Endothelial cell of umbilical vein (primary cell): Measurements from ENCODE around the gene NFU1. TPM values are rescaled to one million over a fixed set of nuclear protein-coding genes. Genes with fewer than 3 reads are reported as not detected.

Source experiments
- BruUV-seq: library from RNA; stranded (reverse); fragments of 400-500 nt; replicated peaks from 2 replicates; lab custom pipeline; 2021; lab: Mats Ljungman, UMichigan
- CTCF ChIA-PET: fragments of 300-600, 350-600 bp; sonication (Branson Sonifier 250); formaldehyde crosslinking; loops from one replicate; lab custom pipeline; 2021; ENCODE audit warnings: antibody characterized with exemption, inconsistent platforms; lab: Charles Lee
- POLR2A ChIA-PET: fragments of 300-600, 350-600 bp; sonication (Branson Sonifier 250); formaldehyde crosslinking; loops from one replicate; lab custom pipeline; 2021; ENCODE audit warnings: antibody characterized with exemption, inconsistent platforms; lab: Charles Lee
- DNase-seq: peaks from one replicate; pipeline ENCODE4 v3.0.0-alpha.2; 2011; ENCODE audit warnings: low read depth, low spot score
- FAIRE-seq: peaks from 2 replicates; lab custom pipeline; 2011; peaks lifted over from hg19 to GRCh38; lab: Jason Lieb, UNC
- H2AFZ ChIP-seq: 2 replicates; pipeline ENCODE4 v1.6.0; 2012; ENCODE audit warnings: low read depth, low read length, control low read depth, inconsistent platforms
- H3K27ac ChIP-seq: 2 replicates; pipeline ENCODE4 v1.5.1; 2011; ENCODE audit warnings: low read depth, mild to moderate bottlenecking, control low read depth, low read length, moderate library complexity; ENCODE audit not compliant: insufficient read depth
- H3K27me3 ChIP-seq, 2 experiments: 2 replicates each; pipeline versions ENCODE4 v1.6.0 to v1.6.1; 2011; ENCODE audit warnings: low read length in 2 of 2, mixed read lengths in 1 of 2; ENCODE audit not compliant: control insufficient read depth in 2 of 2, insufficient read depth in 2 of 2
- H3K36me3 ChIP-seq, 2 experiments: 2 replicates in 1 of 2; 3 replicates in 1 of 2; pipeline ENCODE4 v1.5.1; 2011; ENCODE audit warnings: low read length in 2 of 2, mild to moderate bottlenecking in 1 of 2, moderate library complexity in 1 of 2; ENCODE audit not compliant: control insufficient read depth in 2 of 2, insufficient read depth in 2 of 2; ENCODE audit errors: extremely low read depth in 1 of 2
- H3K4me1 ChIP-seq: 3 replicates; pipeline ENCODE4 v1.5.1; 2011; ENCODE audit warnings: mild to moderate bottlenecking, low read length; ENCODE audit not compliant: control insufficient read depth, insufficient read depth; ENCODE audit errors: extremely low read depth
- H3K4me2 ChIP-seq: 2 replicates; pipeline ENCODE4 v1.6.1; 2011; ENCODE audit warnings: low read length, control low read depth, mixed read lengths; ENCODE audit not compliant: insufficient read depth
- H3K4me3 ChIP-seq, 3 experiments: fragments of 200-600 bp in 1 of 3; sonication (generic), shearing (Covaris generic) in 1 of 3; replicated peaks in 1 of 3; 2 replicates each; pipeline ENCODE4 v1.5.1; 2011 to 2016; ENCODE audit warnings: control low read depth in 3 of 3, low read length in 3 of 3, mild to moderate bottlenecking in 2 of 3, inconsistent platforms in 1 of 3, low read depth in 1 of 3, moderate library complexity in 1 of 3; ENCODE audit not compliant: insufficient read depth in 1 of 3
- H3K79me2 ChIP-seq: 2 replicates; pipeline ENCODE4 v1.6.0; 2012; ENCODE audit warnings: low read length, inconsistent platforms; ENCODE audit not compliant: control insufficient read depth, insufficient read depth
- H3K9ac ChIP-seq: replicated peaks from 2 replicates; pipeline ENCODE3; 2011; ENCODE audit warnings: low read length, control low read depth; ENCODE audit not compliant: insufficient read depth; ENCODE audit errors: extremely low read depth
- H3K9me1 ChIP-seq: replicated peaks from 3 replicates; pipeline ENCODE4 v1.6.0; 2011; ENCODE audit warnings: mild to moderate bottlenecking, low read length; ENCODE audit not compliant: control insufficient read depth, insufficient read depth; ENCODE audit errors: extremely low read depth
- H3K9me3 ChIP-seq: replicated peaks from 2 replicates; pipeline ENCODE4 v1.5.1; 2012; ENCODE audit warnings: low read length, inconsistent platforms; ENCODE audit not compliant: control insufficient read depth, insufficient read depth
- H4K20me1 ChIP-seq: replicated peaks from 2 replicates; pipeline ENCODE3; 2011; ENCODE audit warnings: mild to moderate bottlenecking, low read length; ENCODE audit not compliant: control insufficient read depth, insufficient read depth; ENCODE audit errors: extremely low read depth
- EZH2 ChIP-seq: IDR thresholded peaks from 2 replicates; pipeline ENCODE4 v1.6.1; 2012; ENCODE audit warnings: borderline replicate concordance, low read depth, mild to moderate bottlenecking, moderate library complexity, low read length, inconsistent platforms; ENCODE audit not compliant: severe bottlenecking
- FOS ChIP-seq: IDR thresholded peaks from 2 replicates; pipeline ENCODE4 v1.6.1; 2011; ENCODE audit warnings: mild to moderate bottlenecking, low read length, moderate library complexity, borderline replicate concordance; ENCODE audit not compliant: insufficient read depth
- GATA2 ChIP-seq: IDR thresholded peaks from 2 replicates; pipeline ENCODE4 v1.7.0; 2011; ENCODE audit warnings: low read depth, mild to moderate bottlenecking, moderate library complexity, mixed read lengths, low read length; ENCODE audit not compliant: insufficient read length, insufficient read depth
- JUN ChIP-seq: IDR thresholded peaks from 2 replicates; pipeline ENCODE4 v1.6.1; 2011; ENCODE audit warnings: borderline replicate concordance, low read depth; ENCODE audit not compliant: insufficient read length, insufficient read depth
- MYC ChIP-seq: IDR thresholded peaks from one replicate; pipeline ENCODE4 v1.6.1; 2011; ENCODE audit warnings: mild to moderate bottlenecking, low read depth, low read length
- POLR2A ChIP-seq: IDR thresholded peaks from 2 replicates; pipeline ENCODE4 v1.6.1; 2012; ENCODE audit warnings: low read depth, mild to moderate bottlenecking, control low read depth, low read length
- POLR2AphosphoS5 ChIP-seq: IDR thresholded peaks from 2 replicates; pipeline ENCODE4 v1.6.1; 2012; ENCODE audit warnings: low read depth, mild to moderate bottlenecking, control low read depth, low read length, moderate library complexity; ENCODE audit not compliant: insufficient read depth
- dilution Hi-C: fragments of 300-500 bp; cut with MboI; formaldehyde crosslinking; loops from one replicate; pipeline ENCODE4 v1.15.0; 2019; ENCODE audit warnings: low sequenced_read_pairs; ENCODE audit not compliant: extremely low pct_ligation_motif_present
- intact Hi-C: fragments of 100-400 bp; cut with micrococcal nuclease; formaldehyde crosslinking; loops from one replicate; pipeline ENCODE4 v1.10.0; 2022
- polyA plus RNA-seq, 4 experiments: library from polyadenylated mRNA; depleted of rRNA in 3 of 4; stranded (reverse) in 3 of 4; unstranded in 1 of 4; fragments of >200 nt; gene quantifications; 2 replicates each; pipeline versions ENCODE4 v1.2.1 to v1.2.3, GENCODE V29; 2011 to 2012; ENCODE audit warnings: missing spikeins in 1 of 4
- total RNA-seq: library from RNA; stranded (reverse); gene quantifications from 2 replicates; pipeline ENCODE4 v1.2.3, GENCODE V29; 2021
- TF ChIP-seq, protein P1 (sequence below), 2 donors: IDR thresholded peaks; 1 replicate in 1 of 2; 2 replicates in 1 of 2; pipeline ENCODE4 v1.5.1; 2011; ENCODE audit warnings: low read length in 2 of 2, mild to moderate bottlenecking in 2 of 2, moderate library complexity in 2 of 2, control low read depth in 1 of 2, inconsistent platforms in 1 of 2, low read depth in 1 of 2; ENCODE audit not compliant: insufficient read depth in 1 of 2; ENCODE audit errors: extremely low read depth in 1 of 2
- TF ChIP-seq, protein P2 (sequence below): IDR thresholded peaks from 2 replicates; pipeline ENCODE4 v1.6.1; 2011; ENCODE audit not compliant: insufficient read depth, insufficient read length

Gene NFU1
- total and polyA plus RNA-seq, 2 donors (not counting 3 experiments of a cell fraction or from before 2014, with no cell fraction given): 19.6 to 49.7 TPM

DNA sequence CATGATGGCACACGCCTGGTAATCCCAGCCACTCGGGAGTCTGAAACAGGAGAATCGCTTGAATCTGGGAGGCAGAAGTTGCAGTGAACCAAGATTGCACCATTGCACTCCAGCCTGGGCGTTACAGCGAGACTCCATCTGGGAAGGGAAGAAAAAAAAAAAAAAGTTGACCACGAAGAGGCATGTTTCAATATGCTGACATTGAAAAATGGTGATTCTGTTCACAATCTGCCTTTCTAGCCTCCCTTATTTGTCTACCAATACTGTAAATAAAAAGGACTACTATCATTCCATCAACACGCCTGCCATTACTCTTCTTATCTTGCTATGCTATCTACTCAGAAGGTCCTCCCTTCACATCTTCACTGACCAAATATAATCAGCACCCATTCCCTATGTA lies 68.6 kb downstream of the NFU1 start:
- Histone ChIP-seq H3K4me3 (no peak overlapping the region), H3K27me3 (no peaks in the 10 kb centered on the region), H3K4me1 (no peaks in the 10 kb centered on the region), H3K79me2 (peaks cover 3% of the 10 kb centered on the region), H3K27ac (no peak overlapping the region), H3K9me1 (no peaks in the 10 kb centered on the region), H3K36me3 (peaks cover 22% of the 10 kb centered on the region in 2 experiments), H3K4me2 (no peak overlapping the region), H3K9me3 (no peaks in the 10 kb centered on the region), H2AFZ (no peak overlapping the region), H3K9ac (no peak overlapping the region), H4K20me1 (no peaks in the 10 kb centered on the region)
- dilution Hi-C loops (no loop called here), intact Hi-C loops (no loop called here)
- no peak for FAIRE-seq
- POLR2A ChIA-PET: no interaction called here
- TF ChIP-seq, protein P1, sequence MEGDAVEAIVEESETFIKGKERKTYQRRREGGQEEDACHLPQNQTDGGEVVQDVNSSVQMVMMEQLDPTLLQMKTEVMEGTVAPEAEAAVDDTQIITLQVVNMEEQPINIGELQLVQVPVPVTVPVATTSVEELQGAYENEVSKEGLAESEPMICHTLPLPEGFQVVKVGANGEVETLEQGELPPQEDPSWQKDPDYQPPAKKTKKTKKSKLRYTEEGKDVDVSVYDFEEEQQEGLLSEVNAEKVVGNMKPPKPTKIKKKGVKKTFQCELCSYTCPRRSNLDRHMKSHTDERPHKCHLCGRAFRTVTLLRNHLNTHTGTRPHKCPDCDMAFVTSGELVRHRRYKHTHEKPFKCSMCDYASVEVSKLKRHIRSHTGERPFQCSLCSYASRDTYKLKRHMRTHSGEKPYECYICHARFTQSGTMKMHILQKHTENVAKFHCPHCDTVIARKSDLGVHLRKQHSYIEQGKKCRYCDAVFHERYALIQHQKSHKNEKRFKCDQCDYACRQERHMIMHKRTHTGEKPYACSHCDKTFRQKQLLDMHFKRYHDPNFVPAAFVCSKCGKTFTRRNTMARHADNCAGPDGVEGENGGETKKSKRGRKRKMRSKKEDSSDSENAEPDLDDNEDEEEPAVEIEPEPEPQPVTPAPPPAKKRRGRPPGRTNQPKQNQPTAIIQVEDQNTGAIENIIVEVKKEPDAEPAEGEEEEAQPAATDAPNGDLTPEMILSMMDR (IDR thresholded peaks at IDR 0.05; ENCODE audit: extremely low read depth in 1 of 2, insufficient read depth in 1 of 2, low read depth in 1 of 2, low read length in 2 of 2): no peak
- TF ChIP-seq POLR2A (no peak), FOS (no peak), POLR2AphosphoS5 (no peak), MYC (no peak), GATA2 (no peak), EZH2 (no peak), JUN (no peak)
- TF ChIP-seq, protein P2, sequence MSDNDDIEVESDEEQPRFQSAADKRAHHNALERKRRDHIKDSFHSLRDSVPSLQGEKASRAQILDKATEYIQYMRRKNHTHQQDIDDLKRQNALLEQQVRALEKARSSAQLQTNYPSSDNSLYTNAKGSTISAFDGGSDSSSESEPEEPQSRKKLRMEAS: no peak
- CTCF ChIA-PET: no interaction called here
- no TSS peak for BruUV-seq
- no peak for DNase-seq
